Activated CD8-positive, alpha-beta memory T cell treated with anti-CD3 and anti-CD28 coated beads for 4 hours (primary cell): ENCODE results near the gene NANOS3.
A peak's percentile ranks its signal among the peaks of the same experiment; 100 is the strongest.
"Not testable (repeated sequence)": the region's sequence is repeated elsewhere in the genome, so short reads cannot be mapped to it uniquely, and the experiment has no call there.

Experiments used
- DNase-seq, 2 donors: peaks; one replicate each; pipeline ENCODE4 v3.0.0-alpha.2; 2020; ENCODE audit warnings: low read depth in 2 of 2

NANOS3 gene

DNA sequence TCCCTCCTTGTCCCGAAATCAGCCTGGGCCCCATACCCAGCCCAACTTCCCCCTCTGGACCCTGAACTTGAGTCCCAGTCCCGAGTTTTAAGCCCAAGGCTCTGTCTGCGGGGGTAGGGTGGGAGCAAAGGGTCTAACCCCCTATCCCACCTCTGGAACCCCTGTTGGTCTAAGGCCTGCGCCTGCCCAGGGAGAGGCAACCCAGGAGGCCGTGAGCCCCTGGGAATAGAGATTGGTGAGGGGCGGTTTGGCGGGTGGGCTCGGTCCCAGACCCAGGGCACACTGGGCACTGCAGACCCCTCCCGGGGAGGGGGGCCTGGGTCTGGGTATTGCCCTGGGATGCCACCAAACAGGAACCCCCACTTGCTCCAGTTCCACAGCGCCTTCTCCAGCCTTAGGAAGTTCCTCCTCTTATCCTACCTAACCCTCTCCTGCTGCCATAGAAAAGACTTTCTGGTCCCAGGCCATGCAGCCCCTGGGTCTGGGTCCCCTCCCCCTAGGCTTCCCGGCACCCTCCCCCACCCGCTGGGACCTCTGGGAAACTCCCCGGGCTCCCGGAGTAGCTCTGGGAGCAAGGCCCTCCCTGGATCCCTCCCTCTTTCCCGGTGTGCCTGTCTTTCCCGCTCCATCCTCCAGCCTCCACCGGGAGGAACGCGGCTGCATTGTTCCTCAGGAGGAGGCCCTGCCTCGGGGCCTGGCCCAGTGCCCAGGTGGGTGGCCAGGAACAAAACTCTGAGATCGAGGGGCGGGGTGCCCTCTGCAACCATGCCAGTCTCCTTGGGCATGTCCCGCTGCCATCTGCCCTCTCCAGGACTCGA is 33.6 kb upstream of the NANOS3 start:
- DNase-seq = no peak

DNA sequence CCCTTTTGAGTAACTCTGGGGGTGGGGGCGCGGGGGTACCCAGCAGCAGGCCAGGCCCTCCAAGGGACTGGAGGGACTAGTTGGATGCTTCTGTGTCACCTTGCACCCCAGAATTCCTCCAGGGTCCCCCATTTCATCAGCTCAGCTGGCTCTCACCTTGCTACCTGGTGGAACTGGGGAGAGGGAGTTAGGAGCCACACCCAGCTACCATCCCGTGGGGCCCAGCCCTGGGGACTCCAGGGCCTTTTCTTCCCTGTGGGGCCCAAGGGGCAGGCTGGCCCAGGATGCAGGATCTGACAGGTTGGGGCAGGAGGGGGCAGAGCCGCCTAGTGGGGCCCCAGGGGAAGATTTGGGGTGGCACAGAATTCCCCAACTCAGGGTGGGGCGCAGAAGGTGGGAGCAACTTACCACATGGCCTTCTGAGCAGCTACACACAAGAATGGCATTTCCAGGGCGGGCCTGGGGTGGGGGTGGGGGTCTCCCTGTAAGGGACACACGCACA is 32.8 kb upstream of the NANOS3 start:
- no peak for DNase-seq

DNA sequence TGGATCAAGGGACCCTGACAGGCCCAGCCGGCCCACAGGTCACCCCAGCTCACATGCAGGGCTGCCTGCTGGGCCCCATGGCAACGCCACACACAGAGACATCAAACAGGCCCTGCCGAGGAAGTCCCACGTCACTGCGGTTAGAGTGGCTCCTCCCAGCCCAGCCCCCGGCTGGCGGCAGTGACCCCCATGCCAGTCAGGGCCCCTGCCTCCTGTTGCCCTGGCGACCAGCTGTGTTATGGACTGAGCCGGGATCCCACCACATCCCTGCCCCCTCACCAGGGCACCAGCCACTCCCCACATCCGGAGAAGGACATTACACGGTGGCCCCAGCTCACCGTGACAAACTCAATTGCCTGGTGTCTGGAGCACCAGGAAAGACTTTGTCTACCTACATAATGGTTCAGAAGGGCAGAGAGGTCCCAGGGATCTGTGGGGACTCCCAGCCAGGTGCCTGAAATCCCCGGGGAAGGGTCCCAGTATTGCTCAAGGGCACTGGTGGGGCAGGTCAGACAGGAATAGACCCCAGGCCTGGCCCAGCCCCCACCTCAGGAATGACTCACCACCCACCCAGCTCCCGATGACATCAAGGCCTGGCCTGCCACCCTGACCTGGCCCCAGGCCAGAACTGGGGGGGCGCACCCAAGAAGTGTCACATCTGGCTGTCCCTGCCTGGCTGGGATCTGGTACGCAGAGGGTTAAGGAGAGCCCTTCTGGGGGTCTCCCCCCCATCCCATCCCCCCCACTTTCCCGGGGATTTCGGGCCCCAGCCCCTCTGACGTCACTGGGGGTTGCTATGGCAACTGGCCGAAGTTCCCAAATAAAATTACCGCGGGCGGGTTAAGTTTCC is 30.2 kb upstream of the NANOS3 start:
- peak; percentile 91 for DNase-seq

DNA sequence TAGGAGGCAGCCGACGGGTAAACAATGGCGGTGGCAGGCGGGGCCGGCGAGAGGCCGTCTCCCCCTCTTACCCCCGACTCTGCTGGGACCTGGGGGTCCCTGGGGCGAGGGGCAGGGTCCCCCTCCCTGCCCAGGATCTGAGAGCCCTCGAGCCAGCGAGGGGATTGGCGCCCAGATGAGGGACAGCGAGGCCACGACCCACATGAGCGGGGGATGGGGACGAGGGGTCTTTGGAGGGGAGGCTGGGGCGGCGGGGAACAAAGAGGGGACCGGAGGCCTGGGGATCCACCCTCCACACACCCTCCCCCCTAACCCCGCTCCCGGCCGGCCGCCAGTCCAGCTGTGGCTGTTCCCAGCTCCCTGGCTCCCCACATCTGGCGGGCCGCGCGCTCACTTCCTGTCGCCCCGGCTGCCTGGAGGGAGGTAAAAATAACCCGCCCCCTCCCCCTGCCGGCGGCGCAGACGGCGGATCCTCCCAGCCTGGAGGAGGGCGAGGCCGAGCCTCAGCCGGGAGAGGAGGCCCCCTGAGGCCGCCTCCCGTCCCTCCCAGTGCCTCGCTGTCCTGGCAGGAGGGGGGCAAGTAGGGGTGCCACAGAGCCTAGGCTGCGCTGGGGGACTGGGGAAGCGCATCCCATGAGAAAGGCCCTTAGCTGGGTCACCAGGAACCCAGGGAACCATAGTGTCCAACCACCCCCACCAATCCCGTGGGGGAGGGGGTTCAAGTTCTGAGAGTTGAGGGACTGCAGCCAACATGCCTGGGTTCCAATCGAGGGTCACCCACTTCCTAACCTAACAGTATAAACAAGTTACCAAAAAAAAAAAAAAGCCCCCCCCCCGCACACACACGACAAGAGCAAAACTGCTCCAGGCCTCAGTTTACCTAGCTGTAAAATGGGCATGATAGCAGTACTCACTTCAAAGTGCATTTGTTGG is 29.3 kb upstream of the NANOS3 start:
- DNase-seq = peak; percentile 59 to 61

DNA sequence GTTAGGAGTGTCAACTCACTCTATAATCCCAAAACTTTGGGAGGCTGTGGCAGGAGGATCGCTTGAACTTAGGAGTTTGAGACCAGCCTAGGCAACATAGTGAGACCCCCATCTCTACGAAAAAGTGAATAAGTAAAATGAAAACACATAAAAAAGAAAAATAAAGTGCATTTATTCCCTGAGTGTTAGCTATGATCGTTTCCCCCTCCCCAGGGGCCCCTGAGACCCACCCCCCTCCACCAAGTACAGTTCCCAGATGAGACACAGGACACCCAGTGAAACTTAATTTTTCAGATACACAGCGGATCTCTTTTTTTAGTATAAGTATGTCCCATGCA is 28.6 kb upstream of the NANOS3 start:
- no peak for DNase-seq

DNA sequence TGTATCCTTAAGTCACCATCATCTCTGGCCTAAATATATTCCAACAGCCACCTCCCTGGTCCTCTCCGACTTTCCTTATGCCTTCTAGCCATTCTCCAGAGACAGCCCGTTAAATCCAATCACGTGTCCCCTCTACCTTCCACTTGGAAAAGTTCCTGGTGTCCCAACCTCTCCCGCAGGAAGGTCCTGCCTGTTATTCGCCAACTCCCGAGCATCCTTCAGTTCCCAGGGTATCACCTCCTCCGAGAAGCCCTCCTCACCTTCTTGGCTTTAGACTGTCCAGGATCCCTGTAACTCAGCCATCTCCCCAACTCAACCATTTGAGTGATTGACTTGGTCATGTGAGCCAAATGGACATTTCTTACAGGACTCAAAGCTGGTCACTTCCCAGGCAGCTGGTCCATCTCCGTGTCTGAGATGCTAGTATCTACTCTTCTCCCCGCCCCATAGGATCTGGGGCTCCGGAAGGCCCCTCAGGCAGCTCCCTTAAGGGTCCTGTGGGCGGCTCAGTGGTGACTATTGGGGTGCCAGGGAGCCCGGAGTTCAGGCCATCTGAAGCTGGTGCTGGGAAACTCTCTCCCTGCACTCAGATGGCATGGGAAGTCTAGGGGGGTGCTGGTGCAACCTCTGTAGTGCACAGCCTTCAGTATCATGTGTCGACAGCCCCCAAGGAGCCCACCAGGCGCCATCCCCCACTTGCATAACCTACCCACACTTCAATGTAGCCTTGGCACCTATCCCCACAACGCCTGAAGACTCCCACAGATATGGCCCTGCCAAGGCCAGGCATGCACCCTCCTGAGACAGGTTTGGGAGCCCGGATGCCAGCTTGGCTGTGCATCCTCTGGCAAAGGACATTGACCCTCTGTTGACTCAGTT is 27.9 kb upstream of the NANOS3 start:
- no peak for DNase-seq

DNA sequence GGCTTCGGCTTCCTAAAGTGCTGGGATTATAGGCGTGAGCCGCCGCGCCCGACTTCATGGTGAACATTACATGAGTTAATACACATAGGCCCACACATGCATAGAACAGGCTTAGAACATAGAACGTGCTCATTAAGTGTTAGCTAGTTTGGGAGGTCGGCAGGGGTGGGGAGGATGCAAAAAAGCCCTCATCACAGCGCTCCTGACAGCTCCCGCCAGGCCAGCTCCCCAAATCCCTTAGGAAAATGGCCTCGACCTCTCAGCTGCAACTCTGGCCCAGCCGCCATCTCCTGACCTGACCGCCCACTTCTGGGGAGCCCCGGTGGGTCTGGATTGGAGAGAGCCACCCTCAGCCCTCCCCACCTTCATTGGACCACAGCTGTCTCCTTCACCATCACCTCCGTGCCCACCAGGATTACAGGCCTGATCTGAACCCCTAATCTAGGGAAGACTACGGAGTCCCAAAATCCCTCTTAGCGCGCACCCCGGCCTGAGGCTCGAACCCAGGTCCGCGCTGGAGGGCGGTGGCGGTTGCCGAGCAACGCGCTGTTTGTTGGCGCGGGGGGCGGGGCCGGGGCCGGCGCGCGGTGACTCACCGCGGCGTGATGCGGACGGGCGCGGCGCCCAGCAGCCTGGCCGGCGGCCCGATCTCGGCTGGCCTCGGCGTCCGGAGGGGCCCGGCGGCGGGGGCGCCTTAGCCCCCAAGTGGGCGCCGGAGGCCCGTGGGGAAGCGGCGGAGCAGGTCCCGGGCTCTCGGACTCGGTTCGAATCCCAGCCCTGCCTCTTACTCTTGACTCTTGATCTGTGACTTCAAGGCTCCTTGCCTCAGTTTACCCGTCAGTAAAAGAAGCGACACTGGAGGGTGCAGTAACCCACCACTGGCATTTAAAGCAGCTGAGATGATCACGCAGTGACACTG is 26.7 kb upstream of the NANOS3 start:
- DNase-seq = no peak

DNA sequence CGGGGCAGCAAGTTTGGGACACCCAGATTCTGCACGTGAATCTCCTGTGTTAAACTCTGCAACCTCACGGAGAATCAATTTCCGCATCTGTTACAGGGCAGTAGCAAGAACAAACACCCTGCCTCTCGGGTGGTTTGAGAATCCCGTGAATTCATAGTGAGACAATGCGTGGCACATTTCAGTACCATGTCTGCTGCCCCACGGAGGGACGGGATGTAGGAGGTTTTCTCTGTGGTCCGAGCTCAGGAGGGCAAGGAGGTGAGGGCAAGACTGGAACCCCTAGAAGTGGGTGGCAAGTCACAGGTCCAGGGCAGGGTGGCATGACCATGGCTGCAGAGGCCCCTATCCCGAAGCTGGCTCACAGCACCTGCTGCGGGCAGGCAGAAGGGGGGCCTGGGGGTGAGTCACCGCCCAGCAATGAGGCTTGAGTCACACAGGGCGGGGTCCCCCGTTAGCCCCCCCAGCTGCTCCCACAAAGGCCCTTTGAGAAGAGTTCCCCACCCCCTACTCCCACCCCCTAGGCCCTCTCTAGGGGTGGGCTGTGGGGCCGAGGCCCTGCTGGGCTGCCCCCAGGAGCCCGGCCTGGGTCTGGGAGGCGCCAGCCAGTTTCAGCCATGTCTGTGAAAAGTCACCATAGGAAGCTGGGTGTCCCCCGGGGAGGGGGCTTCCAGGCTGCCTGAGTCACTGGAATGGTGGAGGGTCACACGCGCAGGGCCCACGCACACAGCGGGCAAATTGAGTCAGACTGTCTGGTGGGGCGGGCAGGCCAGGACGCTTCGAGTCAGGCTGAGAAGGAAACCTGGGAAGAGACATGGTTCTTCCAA is 25.8 kb upstream of the NANOS3 start:
- peak; percentile 67 to 72 for DNase-seq

DNA sequence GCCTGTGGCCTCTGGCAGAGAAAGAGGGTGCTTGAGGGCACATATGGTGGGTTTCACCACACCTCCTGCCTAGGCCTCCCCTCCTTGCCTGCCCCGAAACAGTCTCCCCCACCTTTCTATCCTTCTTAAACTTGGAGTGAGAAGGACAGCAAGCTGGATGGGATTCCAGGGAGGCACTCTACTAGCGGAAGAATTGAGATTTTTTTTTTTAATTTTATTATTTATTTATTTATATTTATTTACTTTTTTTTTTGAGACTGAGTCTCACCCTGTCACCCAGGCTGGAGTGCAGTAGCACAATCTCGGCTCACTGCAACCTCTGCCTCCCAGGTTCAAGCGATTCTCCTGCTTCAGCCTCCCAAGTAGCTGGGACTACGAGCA is 25.2 kb upstream of the NANOS3 start:
- not testable (repeated sequence) for DNase-seq

DNA sequence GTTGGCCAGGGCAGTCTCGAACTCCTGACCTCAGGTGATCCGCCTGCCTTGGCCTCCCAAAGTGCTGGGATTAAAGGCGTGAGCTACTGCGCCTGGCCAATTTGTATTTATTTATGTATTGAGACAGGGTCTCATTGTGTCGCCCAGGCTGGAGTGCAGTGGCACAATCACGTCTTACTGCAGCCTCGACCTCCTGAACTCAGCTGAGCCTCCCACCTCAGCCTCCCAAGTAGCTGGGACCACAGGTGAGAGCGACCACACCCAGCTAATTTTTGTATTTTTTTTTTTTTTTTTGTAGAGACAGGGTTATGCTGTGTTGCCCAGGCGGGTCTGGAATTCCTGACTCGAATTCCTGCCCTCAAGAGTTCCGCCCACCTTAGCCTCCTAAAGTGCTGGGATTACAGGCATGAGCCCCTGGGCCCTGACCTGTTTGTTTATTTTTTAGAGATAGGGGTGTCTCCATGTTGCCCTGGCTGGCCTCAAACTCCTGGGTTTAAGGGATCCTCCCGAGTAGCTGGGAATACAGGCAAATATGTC is 24.7 kb upstream of the NANOS3 start:
- DNase-seq = not testable (repeated sequence)

DNA sequence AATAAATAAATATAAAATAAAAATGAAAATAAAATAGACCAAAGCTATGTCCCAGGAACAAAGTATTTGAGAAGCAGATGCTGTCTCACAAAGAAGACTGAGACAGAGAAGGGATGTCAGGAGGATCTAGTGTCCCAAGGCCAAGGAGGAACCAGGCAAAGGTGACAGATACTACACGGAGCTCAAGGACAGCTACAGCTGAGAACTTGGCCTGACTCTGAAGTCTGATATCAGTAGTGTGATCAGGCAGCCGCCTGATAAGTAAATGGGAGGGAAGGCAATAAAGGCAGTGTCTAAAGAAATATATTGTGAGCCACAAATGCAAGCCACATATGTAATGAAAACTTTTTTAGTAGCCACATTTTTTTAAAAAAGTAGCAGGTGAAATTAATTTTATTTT is 20.4 kb upstream of the NANOS3 start:
- no peak for DNase-seq

DNA sequence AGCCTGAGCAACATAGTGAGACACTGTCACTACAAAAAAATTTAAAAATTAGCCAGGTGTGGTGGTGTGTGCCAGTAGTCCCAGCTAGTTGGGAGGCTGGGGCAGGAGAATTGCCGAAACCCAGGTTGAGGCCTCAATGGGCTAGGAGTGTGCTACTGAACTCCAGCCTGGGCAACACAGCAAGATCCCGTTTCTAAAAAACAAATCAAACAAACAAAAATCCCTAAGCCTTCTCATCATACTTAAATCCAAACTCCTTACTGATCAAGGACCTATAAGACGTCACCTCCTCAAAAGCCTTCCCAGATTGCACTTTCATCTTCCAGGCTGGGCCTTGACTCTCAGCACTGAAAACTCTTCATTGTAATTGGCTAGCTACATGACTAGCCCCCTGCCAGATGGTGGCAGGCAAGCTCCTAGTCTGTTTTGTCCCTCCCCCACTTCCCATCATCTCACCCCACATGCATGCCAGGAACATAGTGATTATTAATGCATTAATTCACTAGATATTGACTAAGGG is 17.5 kb upstream of the NANOS3 start:
- no peak for DNase-seq

DNA sequence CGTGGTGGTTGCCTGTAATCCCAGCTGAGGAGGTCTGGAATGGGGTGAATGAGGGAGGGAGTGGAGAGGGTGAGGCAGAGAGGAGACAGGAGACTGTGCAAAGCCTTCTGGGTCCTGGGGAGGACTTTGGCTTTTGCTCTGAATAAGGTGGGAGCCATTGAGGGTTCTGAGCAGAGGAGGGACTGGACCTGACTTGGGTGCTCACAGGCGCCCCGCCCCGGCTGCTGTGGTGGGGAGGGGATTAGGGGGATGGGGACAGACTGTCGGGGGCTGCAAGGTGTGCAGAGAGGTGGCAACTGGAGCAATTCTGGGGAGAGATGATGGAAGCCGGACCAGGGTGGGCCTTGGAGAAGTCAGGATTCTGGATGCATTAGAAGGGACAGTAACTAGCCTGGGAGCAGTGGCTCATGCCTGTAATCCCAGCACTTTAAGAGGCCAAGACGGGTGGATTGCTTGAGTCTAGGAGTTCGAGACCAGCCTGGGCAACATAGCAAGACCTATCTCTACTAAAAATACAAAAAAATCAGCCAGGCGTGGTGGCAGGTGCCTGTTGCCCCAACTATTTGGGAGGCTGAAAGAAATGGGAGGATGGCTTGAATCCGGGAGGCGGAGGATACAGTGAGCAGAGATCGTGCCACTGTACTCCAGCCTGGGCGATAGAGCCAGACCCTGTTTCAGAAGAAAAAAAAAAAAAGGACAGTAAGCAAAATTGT is 16.1 kb upstream of the NANOS3 start:
- no peak for DNase-seq

DNA sequence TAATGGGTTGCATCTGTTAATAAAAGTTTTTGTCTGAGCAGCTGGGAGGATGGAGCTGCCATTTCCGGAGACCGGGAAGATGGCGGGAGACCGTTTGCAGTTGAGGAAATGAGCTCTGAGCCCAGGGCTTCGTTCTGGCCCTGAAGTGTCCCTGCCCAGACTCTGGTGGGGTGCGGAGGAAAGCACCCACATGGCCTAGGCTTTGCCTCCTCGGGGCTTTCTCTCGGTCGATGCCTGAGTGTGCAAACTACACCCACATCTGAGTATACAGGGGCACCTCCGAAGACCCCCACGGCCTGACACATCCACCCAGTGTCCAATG is 15.6 kb upstream of the NANOS3 start:
- DNase-seq = no peak

DNA sequence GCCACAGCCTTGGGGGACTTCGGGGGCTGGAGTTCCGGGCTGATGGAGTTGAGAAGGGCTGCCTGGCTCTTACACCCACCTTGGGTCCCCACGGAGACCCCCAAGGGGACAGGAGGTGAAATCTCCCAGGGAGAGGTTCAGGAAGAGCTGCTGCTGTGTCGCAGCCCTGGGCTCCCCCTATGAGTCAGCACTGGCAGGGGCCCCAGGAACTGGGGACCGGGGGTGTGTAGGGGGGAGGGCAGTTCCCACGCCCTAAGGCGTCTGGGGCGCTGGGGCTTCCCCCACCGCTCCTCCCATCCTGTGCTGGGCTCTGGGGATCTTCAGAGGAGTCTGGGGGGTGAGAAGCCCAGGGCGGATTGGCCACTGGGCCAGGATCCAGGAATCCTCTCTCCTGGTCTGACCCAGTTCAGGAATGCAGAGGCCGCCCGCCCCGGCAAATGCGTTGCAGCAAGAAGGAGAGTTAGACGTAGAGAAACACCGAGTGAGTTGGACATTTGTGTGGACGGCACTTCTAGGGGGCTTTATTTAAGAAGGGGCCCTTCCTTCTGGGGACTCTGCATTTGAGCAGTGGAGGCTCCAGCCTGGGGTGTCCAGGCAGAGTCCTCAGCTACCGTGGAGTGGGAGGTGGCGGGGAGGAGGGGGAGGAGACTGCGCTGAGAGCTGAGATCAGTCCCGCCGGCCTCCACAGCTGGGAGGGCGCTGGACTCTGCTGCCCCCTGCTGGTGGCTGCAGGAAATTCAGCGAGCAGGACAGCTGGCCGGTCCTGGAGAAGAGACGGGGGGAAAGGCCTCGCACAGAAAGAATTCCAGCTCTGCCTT is 15.0 kb upstream of the NANOS3 start:
- DNase-seq = peak; percentile 76 to 79

DNA sequence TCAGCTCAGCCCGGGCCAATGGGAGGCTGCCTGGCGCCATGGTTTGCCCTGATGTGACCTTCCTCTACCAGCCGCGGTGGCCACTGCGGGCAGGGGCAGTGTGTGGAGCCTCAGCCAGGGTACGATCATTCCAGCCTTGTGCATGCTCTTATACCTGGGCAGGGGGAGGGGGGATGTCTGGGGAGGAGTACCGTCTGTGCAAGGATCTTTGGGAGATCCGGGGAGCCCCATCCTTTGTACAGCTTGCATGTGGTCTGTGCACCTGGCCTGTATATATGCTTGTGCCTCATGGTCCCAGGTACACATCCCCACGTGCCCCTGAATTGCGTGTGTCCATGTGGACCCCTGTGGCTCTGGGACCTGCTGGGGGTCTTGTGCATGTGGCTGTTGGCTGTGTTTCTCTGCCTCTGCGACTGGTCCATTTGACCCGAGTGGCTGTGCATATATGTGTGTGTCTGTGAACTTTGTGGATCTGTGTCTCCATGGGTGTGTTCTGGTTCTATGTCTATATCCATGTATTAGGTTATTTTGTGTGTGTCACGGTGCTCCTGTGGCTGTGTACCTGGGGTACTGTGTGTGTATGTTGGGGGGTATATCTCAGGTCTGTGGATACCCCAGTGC is 12.8 kb upstream of the NANOS3 start:
- DNase-seq = no peak
